ENCODE measurements around the gene IGSF21. TPM values are rescaled to one million over a fixed set of nuclear protein-coding genes. Genes with fewer than 3 reads are reported as not detected.

IGSF21 gene
- total RNA-seq, 1 experiment from 2014 or later = 30.5 TPM

GRCh38 chr1:18324246-18324645 lies 216.6 kb downstream of the IGSF21 start (continued):
- TF ChIP-seq USF2 (CRISPR knock-in tag; IDR thresholded peaks at IDR 0.05) = peak; percentile 25; the same call in 1 of the 2 replicates
- TF ChIP-seq ZNF425 (CRISPR knock-in tag; conservative IDR thresholded peaks at IDR 0.05) = no peak
- 0 out of 2 replicates have a peak, but pooled peaks have one; percentile 22 for TF ChIP-seq ERG (CRISPR knock-in tag; IDR thresholded peaks at IDR 0.05)
- peak; percentile 75 for TF ChIP-seq CTCF (IDR thresholded peaks at IDR 0.05)

GRCh38 chr1:18325136-18325535 lies 217.5 kb downstream of the IGSF21 start:
- H3K27me3 Mint-ChIP-seq (ENCODE audit: low read depth) = peaks cover 35% of the 10 kb centered on the region
- DNase-seq (ENCODE audit: low spot score) (no peak), ATAC-seq (no peak)
- H3K36me3 Mint-ChIP-seq = peaks cover 4% of the 10 kb centered on the region; the same call in 1 of the 2 replicates
- peaks cover 29% of the 10 kb centered on the region for H3K4me1 Mint-ChIP-seq
- ChIA-PET CTCF (interaction anchor here (0.7 to 5.3 kb wide), 22 partner anchors 9 to 416 kb away, joined by 3 to 48 read pairs (median 4); no protein-coding TSS in a partner anchor), POLR2A (no interaction called here)
- no peak overlapping the region for H3K4me3 Mint-ChIP-seq
- H3K9me3 Mint-ChIP-seq = no peaks in the 10 kb centered on the region
- no peak overlapping the region for H3K27ac Mint-ChIP-seq
- TF ChIP-seq TCF7 (CRISPR knock-in tag; IDR thresholded peaks at IDR 0.05; ENCODE audit: low read depth) (no peak), ESRRA (CRISPR knock-in tag; IDR thresholded peaks at IDR 0.05; ENCODE audit: borderline replicate concordance) (no peak), ZBTB43 (CRISPR knock-in tag; IDR thresholded peaks at IDR 0.05) (no peak), ERG (CRISPR knock-in tag; IDR thresholded peaks at IDR 0.05) (no peak), FOXP4 (CRISPR knock-in tag; IDR thresholded peaks at IDR 0.05) (no peak), ATF3 (CRISPR knock-in tag; conservative IDR thresholded peaks at IDR 0.05) (no peak), NR1H2 (CRISPR knock-in tag; IDR thresholded peaks at IDR 0.05) (no peak), AR (CRISPR knock-in tag; IDR thresholded peaks at IDR 0.05) (no peak), PRDM15 (CRISPR knock-in tag; IDR thresholded peaks at IDR 0.05) (no peak), SOX15 (CRISPR knock-in tag; IDR thresholded peaks at IDR 0.05) (no peak), CBFB (CRISPR knock-in tag; IDR thresholded peaks at IDR 0.05; ENCODE audit: low read depth) (no peak)

Data from WTC11 (cell line).